HFFc6 (cell line): ENCODE results near the gene PXMP4. TPM values are rescaled to one million over a fixed set of nuclear protein-coding genes. Genes with fewer than 3 reads are reported as not detected.

Experiments used
- DNase-seq: peaks from one replicate; pipeline ENCODE4 v3.0.0-alpha.2; 2018
- H3K27ac Mint-ChIP-seq: 2 replicates; pipeline ENCODE4 v1.8.0; 2020; ENCODE audit warnings: mild to moderate bottlenecking, mixed read lengths
- H3K27me3 Mint-ChIP-seq: 2 replicates; pipeline ENCODE4 v1.8.0; 2021; ENCODE audit warnings: mild to moderate bottlenecking, moderate library complexity, mixed read lengths; ENCODE audit not compliant: insufficient read depth
- H3K36me3 Mint-ChIP-seq: 2 replicates; pipeline ENCODE4 v1.8.0; 2021; ENCODE audit warnings: low read depth, mixed read lengths
- H3K4me1 Mint-ChIP-seq: 2 replicates; pipeline ENCODE4 v1.8.0; 2020; ENCODE audit warnings: low read depth, mixed read lengths
- H3K4me3 Mint-ChIP-seq: 2 replicates; pipeline ENCODE4 v1.8.0; 2020; ENCODE audit warnings: mild to moderate bottlenecking, moderate library complexity, mixed read lengths
- H3K9me3 Mint-ChIP-seq: 2 replicates; pipeline ENCODE4 v1.8.0; 2020; ENCODE audit warnings: mild to moderate bottlenecking, mixed read lengths
- total RNA-seq, 6 experiments: library from RNA; stranded (reverse); fragmentation: NEBNext Ultra II Directional; extraction: Animal tissue kit (Norgen Biotek cat#: 25700); gene quantifications; 2 replicates in 1 of 6; 3 replicates in 5 of 6; pipeline ENCODE4 v1.2.3, GENCODE V29; 2021
- TF ChIP-seq, protein P1 (sequence below): fragments of 200-600 bp; sonication (generic); IDR thresholded peaks from 2 replicates; pipeline ENCODE4 v1.5.0; 2021; ENCODE audit warnings: antibody characterized with exemption, mild to moderate bottlenecking

The PXMP4 gene
- total RNA-seq, 6 experiments from 2014 or later = 8.3 to 14.4 (median 11.4) TPM

DNA sequence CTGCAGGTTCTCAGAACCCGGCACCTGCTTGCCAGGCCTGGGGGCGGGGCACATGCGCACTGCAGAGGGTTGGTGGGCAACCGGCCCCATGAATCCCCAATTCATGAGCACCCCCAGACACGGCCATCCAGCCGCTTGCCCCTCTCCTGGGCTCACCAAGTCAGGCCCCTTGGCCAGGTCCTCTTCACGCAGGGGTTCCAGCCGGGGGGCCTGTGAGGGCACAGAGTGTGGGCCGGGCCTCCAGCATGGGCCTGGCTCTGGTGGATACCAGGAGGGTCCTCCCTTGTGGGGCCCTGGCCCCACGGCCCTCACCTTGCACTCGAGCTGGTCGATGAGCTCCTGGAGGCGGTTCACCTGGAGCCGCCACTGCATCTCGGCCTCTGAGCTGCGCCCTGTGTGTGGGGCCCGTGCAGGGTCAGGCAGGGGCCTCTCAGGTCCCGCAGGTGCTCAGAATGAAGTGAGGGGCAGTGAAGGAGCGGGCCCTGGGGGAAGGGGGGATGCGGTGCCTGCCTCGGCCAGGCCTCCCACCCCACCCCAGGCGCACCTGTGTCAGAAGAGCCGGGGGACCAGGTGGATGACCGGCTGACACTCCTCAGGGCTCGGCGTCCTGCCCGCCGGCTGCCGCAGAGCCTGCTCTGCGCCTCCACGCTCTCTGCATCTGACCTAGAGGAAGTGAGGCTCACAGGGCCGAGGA is 60.6 kb downstream of the PXMP4 start:
- H3K9me3 Mint-ChIP-seq = no peaks in the 10 kb centered on the region
- no peaks in the 10 kb centered on the region for H3K36me3 Mint-ChIP-seq
- H3K4me1 Mint-ChIP-seq = peaks cover 11% of the 10 kb centered on the region
- H3K4me3 Mint-ChIP-seq = no peak overlapping the region
- TF ChIP-seq, protein P1, sequence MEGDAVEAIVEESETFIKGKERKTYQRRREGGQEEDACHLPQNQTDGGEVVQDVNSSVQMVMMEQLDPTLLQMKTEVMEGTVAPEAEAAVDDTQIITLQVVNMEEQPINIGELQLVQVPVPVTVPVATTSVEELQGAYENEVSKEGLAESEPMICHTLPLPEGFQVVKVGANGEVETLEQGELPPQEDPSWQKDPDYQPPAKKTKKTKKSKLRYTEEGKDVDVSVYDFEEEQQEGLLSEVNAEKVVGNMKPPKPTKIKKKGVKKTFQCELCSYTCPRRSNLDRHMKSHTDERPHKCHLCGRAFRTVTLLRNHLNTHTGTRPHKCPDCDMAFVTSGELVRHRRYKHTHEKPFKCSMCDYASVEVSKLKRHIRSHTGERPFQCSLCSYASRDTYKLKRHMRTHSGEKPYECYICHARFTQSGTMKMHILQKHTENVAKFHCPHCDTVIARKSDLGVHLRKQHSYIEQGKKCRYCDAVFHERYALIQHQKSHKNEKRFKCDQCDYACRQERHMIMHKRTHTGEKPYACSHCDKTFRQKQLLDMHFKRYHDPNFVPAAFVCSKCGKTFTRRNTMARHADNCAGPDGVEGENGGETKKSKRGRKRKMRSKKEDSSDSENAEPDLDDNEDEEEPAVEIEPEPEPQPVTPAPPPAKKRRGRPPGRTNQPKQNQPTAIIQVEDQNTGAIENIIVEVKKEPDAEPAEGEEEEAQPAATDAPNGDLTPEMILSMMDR = no peak
- H3K27me3 Mint-ChIP-seq = peaks cover 2% of the 10 kb centered on the region
- no peak overlapping the region for H3K27ac Mint-ChIP-seq
- no peak for DNase-seq

DNA sequence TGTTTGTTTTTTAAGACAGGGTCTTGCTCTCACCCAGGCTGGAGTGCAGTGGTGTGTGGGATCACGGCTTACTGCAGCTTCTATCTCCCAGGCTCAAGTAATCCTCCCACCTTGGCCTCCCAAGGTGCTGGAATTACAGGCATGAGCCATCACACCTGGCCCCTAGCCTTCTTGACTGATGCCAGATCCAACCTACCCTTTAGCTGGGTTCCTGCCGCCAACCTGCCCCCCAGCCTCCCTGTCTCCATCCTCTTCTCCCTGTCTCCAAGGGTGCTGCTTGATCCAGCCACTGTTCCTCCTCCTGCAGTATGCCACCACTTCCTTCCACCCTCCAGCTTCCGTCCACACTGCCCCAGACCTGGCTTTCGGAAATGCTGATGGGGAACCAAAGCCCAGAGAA is 61.2 kb downstream of the PXMP4 start:
- DNase-seq = no peak
- Mint-ChIP-seq H3K27me3 (peaks cover 4% of the 10 kb centered on the region), H3K9me3 (no peaks in the 10 kb centered on the region), H3K36me3 (no peaks in the 10 kb centered on the region), H3K27ac (no peak overlapping the region), H3K4me3 (no peak overlapping the region), H3K4me1 (peaks cover 6% of the 10 kb centered on the region)
- TF ChIP-seq, protein P1 = no peak

DNA sequence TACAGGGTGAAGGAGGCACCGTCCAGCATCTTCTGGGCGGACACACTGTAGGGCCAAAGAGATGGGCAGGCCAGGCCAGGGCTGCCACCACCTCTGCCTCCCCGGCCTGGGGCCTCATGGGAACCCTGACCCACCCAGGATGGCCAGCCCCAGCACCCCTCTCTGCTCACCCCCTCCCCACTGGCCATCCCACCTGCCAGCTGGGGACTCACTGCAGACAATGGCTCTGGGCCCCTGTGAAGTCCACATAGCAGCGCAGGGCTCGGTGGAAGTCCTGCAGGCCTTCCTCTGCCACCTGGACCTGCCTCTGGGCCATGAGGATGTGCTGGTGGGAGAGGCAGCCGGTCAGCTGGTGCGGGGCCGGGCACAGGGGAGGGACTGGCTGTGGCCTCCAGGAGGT is 61.6 kb downstream of the PXMP4 start:
- no peak for DNase-seq
- Mint-ChIP-seq H3K36me3 (no peaks in the 10 kb centered on the region), H3K27me3 (peaks cover 4% of the 10 kb centered on the region), H3K27ac (no peak overlapping the region), H3K4me3 (no peak overlapping the region), H3K4me1 (peaks cover 10% of the 10 kb centered on the region), H3K9me3 (no peaks in the 10 kb centered on the region)
- TF ChIP-seq, protein P1 = no peak

DNA sequence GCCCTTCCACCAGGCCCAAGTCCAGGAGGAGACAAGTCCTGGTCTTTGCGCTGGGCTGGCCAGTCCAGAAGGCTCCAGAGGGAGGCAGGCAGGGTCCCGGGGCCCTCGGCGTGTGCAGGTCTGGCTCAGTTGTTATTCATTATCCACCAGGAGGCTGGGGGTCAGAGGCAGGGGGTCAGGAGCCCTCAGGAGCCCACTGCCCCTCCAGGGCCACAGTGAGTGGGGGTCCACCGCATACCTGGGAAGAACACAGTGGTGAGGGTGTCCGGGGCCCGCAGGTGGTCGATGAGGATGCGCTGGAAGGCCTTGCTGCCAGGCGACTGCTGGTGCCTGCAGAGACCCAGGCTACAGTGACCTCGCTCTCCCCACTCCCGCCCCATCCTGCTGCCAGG is 62.4 kb downstream of the PXMP4 start:
- no peak for DNase-seq
- TF ChIP-seq, protein P1 = no peak
- H3K36me3 Mint-ChIP-seq = no peaks in the 10 kb centered on the region
- H3K4me3 Mint-ChIP-seq = no peak overlapping the region
- peaks cover 4% of the 10 kb centered on the region for H3K27me3 Mint-ChIP-seq
- no peak overlapping the region for H3K27ac Mint-ChIP-seq
- H3K4me1 Mint-ChIP-seq = peaks cover 10% of the 10 kb centered on the region
- H3K9me3 Mint-ChIP-seq = no peaks in the 10 kb centered on the region

DNA sequence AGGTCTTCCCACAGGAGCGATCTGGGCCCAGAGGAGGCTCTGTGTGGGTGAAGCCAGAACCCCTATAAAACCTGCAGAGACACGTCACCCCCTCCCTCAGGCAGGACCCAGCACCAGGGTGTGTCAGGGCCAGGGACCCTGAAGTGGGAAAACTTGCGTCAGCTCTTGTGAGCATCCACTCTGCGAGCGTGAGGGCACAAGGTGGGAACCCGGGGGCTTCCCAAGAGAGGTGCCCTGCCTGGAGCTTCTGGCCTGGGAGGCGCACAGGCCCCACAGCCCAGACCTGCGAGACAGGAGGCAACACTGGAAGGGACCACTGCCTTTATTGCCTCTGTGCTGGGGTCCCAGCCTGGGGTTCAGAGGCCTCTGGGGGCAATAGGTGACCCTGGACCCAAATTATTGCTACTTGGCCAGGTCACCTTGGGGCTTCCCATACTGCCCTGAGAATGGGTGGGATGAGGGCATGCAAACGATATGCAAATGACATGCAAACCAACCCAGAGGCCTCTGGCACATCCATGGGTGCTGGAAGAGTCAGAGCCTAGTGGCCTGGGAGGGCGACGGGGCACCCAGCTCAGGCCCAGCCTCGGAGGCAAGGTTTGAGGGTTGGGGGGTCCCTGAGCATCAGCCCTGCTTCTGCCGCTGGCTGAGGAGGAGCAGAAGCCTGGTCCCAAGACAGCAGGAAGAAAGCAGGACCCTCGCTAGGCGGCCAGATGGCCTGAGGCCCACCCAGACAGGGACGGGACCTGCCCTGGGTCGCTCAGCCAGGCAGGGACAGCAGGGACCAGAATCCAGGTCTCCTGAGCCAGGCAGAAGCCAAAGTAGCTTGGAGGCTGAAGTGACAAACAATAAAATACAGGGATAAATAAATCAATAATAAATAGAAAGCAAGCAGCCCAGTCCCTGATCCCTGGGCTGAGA is 63.1 kb downstream of the PXMP4 start:
- no peaks in the 10 kb centered on the region for H3K36me3 Mint-ChIP-seq
- H3K9me3 Mint-ChIP-seq = no peaks in the 10 kb centered on the region
- TF ChIP-seq, protein P1 = no peak
- DNase-seq = no peak
- peaks cover 4% of the 10 kb centered on the region for H3K27me3 Mint-ChIP-seq
- no peak overlapping the region for H3K27ac Mint-ChIP-seq
- H3K4me3 Mint-ChIP-seq = no peak overlapping the region
- peaks cover 7% of the 10 kb centered on the region; the same call in 1 of the 2 replicates for H3K4me1 Mint-ChIP-seq
